Stimulated activated CD8-positive, alpha-beta memory T cell treated with anti-CD3 and anti-CD28 coated beads, Interleukin-15, amount 100 ng/mL, for 4 hours (primary cell): ENCODE measurements around the gene SLC25A33.
"Not testable (repeated sequence)": the region's sequence is repeated elsewhere in the genome, so short reads cannot be mapped to it uniquely, and the experiment has no call there.

Experiments
- DNase-seq, 2 donors: peaks; one replicate each; pipeline ENCODE4 v3.0.0-alpha.2; 2020; ENCODE audit warnings: low read depth in 2 of 2

SLC25A33 gene

DNA sequence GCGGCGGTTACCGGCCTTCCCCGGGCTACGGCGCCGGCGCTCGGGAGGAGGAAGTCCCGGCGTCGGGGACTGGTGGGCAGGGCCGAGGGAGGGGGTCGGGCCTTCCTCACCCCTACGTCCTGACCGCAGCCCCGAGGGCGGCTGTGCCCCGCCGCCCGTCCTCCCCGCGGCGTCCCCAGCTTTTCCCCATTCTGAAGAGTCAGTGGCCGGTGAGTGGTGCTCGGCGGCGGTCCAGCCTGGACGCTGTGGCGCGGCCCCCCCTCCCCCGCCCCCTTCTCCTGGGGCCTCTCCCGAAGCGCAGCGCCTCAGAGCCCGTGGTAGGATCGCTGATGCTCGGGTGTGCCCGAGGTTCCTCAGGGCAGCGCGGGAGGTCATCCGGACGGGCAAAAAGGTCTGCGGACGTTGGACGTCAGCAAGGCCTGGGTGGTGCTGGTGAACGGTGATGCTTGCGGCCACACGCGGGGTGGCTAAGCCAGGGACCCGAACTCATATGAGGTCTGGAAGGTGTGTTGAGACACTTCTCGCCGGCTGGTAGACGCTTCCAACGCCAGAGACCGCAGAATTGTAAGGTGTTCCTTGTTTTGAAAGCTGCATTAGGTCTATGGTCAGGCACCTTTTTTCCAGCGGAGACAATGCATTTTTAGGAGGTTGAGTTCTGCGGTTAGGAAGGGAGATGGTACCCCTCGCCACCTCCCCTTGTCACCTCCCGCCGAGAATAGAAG is 725 bp downstream of the SLC25A33 start:
- DNase-seq = peak; percentile 19 to 45

DNA sequence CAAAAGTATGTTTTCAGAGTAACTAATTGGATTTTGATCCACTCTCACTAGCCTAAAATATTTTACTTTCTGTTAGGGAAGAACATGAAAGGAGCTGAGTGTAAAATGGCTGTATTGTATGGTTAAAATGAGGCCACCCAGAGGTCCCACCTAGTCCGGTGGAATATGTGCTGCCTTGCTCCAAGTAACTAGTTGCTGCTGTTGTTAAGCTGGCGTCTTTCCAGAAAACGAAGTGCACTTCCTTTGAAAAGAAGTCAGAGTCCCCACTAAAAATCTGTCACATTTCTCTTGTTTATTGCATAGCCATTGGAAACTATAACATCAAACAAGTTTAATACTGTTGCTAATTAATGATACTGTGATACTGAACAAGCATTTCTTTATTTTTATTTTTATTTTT is 3.2 kb downstream of the SLC25A33 start:
- DNase-seq = no peak

DNA sequence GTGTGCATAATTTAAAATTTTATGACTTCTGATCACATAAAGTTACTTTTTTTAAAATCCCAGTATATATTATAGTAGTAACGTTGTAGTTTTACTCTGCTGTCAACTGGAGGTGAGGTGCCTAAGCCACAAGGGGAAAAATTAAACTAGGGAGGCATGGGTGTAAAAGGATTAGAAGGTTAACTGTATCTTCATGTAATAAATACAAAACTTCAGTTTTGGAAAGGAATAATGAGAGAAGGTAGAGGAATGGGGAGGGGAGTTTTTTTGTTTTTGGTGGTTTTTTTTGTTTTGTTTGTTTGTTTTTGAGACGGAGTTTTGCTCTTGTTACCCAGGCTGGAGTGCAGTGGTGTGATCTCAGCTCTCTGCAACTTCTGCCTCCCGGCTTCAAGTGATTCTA is 5.7 kb downstream of the SLC25A33 start:
- DNase-seq = no peak

DNA sequence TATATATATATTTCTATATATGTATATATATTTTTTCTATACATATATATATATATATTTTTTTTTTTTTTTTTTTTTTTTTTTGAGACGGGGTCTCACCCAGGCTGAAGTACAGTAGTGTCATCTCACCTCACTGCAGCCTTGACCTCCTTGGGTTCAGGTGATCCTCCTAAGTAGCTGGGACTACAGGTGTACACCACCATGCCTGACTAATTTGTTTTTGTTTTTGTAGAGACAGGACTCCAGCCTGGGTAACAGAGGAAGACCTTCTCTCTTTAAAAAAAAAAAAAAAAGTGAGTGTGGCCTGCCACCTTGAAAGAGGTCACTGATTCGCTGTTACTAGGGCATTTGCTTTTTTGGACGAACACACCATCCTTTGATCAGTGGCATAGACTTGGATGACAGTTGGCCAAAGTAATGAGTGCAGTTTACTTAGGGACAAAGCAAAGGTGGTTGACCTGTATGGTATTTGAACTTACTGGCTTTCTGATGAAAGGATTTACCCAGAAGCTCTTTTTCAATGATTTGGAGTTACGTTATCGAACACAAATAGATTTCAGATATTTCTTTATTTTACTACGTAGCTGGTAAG is 10.8 kb downstream of the SLC25A33 start:
- DNase-seq = no peak

DNA sequence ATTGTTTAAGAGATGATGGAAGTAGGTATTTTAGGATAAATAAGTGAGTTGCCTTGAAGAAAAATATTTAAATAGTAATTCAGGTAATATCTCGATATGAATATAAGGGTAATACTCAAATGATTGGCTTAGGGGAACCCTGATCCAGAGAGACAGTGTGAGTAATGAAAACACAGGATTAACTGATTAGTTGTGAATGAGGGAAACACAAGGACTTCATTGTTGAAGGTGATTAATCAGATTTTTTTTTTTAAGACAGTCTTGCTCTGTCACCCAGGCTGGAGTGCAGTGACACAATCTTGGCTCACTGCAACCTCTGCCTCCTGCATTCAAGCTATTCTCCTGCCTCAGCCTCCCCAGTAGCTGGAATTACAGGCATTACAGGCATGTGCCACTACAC is 12.7 kb downstream of the SLC25A33 start:
- no peak for DNase-seq

DNA sequence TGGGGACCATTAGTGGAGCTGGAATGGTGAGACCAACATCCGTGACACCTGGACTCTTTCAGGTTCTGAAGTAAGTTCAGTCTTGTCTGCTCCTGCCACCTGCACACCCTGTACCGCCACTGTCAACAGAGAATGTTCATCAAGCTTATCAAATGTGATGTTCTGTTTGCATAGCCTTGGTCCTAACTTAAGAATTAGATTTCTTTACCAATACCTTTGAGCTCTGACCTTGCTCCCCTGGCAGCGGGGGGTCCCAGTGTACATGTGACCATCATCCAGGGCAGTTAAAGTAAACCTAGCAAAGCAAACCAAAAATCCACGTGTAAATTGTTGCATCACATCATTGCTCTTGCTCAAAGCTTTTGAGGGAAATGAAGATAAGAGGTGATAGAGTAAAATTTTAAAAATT is 14.5 kb downstream of the SLC25A33 start:
- DNase-seq = no peak

DNA sequence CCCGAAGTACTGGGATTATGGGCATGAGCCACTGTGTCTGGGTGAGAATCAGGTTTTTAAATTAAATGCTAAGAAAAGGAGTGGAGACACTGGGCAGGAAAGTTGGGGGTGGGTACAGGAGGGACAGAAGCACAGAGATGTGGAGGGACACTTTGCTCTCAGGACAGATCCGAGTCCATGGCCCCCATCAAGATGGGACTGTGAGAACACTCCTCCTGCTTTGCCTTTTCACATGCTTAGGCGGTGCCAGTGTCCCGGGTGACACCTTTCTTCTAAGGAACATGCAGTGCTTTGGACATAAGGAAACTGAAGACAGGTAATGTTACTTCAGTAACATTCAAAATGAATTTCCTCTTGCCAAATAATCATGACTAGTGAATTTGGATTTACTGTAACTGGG is 16.7 kb downstream of the SLC25A33 start:
- DNase-seq = no peak

DNA sequence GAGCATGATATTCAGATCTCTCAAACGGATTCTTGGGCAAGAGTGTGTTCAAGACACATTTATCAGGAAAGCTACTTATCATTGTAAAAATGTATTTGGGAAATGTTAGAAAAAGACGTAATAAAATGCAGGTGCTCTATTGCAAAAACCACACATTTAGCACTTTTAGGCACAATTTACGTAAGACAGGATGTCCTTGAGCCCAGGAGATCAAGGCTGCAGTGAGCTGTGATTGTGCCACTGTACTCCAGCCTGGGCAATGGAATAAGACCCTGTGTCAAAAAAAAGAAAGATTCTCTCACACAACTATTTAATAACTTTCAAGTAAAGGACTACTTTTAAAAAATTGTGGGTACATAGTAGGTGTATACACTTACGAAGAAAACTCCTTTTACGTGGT is 18.4 kb downstream of the SLC25A33 start:
- no peak for DNase-seq

DNA sequence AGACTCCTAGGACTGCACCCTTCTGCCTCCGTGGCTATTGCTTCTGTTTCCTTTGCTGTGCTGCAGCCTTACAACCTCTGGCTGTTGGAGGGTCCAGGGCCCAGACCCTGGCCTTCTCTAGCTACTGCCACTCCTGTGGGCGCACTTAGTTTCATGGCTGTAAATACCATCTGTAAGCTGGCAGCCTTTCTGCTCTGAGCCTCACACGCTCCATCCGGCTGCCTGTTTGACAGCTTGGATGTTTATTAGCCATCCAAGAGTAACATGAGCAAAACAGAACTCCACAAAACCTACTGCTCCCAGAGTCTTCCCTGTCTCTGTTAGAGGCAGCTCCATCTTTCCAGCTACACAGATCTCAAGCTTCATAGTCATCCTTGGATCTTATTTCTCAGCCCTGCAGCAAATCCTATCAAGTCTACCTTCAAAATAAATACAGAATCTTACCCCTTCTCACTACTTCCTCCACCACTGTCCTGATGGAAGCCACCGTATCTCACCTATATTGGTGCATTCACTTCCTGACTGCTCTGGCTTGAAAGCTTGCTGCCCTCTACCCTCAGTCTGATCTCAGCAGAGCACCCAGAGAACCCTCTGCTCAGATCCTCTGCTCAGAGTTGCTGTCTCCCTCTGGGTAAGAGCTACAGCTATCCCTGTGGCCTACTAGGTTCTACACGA is 19.1 kb downstream of the SLC25A33 start:
- DNase-seq = no peak

DNA sequence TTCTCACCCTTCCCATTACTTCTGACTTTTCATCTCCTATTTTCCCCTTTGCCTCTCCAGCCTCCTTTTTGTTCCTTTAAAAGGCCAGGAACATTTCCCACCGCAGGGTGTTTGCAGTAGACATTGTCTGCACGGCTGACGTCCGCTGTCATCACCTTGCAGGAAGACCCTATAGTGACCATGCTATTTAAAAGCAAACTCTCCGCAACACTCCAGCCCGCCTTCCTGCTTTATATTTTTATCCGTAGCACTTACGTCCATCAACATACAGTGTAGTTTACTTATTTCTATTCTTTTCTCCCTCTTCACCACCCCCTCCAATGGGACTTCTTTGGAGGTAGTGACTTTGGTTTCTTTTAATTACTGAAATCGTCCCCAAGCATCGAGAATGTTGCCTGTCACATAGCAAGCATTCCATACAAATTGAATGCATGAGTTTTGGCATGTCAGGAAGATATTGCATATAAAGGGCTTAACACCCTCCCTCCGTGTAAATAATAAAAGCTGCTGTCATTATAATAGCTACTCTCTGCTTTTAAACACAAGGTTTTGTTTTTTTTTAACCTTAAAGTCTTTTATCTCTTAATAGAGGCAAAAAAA is 19.8 kb downstream of the SLC25A33 start:
- no peak for DNase-seq

DNA sequence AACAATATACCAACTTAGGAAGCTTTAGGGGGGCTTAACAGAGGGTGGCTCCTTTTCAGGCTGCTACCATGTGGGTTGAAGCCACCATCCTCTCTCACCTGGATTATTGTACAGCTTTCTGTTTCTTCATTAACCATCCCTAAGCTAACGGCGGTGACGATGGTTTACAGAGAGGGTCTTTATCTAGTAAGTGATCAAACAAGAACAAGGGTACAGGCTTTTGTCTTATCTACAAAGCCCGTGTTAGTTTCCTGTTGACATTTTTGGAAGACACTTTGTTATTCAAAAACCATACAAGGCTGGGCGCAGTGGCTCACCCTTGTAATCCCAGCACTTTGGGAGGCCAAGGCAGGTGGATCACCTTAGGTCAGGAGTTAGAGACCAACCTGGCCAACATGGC is 20.4 kb downstream of the SLC25A33 start:
- no peak for DNase-seq

DNA sequence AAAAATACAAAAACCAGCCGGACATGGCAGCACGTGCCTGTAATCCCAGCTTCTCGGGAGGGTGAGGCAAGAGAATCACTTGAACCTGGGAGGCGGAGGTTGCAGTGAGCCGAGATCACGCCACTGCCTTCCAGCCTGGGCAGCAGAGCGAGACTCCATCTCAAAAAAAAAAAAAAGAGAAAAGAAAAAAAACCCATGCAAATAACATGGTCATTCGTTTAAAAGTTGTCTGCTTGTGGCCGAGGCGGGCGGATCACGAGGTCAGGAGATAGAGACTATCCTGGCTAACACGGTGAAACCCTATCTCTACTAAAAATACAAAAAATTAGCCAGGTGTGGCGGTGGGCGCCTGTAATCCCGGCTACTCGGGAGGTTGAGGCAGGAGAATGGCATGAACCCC is 20.8 kb downstream of the SLC25A33 start:
- DNase-seq = not testable (repeated sequence)

DNA sequence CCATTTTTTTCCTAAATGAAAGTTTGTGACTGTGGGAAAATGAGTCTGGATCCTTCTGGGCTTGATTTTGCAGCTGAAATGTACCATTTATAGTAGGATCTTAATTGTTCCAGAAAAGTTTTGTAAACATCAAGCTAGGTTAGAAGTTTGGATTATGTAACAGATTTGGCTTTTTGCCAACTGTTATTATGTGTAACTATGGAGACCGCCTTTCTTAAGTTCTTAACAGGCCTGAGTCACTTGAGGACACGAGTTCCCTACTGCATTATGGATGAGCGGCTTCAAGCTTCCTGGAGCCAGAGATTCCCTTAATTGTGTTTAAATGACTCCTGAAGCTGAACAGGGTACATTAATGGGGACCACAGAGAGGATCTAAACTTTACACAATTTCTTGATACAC is 22.2 kb downstream of the SLC25A33 start:
- no peak for DNase-seq

DNA sequence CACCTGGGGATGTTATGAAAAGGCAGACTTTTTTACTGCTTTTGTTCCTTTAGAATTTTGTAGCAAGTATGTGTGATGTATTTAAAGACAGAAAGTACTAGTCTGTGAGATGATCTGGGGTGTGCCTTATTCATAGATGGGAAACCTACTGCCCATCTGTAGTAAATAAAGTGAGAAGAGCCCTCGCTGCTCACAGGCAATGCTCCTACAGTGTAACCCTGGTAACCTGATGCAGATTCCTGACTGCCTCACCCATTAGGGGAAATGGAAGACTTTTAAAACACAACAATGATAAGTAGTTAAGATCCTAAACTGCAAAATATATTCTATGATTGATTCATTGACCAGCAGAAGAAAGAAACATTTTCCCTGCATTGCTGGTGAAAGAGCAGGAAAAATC is 30.0 kb downstream of the SLC25A33 start:
- DNase-seq = no peak

DNA sequence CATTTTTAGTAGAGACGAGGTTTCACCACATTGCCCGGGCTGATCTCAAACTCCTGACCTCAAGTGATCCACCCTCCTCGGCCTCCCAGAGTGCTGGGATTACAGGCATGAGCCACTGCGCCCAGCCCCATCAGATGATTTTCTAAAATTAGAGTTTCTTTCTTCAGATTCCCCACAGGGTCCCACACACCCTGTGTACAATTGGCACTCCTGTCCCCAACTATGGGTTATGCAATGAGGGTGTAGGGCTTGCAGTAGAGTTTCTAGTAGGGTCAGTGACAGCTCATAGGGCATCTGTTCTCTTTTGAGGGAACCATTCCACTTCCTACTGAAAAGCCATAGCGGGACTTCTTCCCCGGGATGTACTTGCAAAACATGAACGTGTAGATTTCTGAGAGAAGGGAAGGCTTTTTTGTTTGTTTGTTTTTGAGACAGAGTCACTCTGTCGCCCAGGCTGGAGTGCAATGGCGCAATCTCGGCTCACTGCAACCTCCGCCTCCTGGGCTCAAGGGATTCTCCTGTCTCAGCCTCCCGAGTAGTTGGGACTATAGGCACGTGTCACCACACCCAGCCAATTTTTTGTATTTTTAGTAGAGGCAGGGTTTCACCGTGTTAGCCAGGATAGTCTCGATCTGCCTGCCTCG is 31.7 kb downstream of the SLC25A33 start:
- DNase-seq = not testable (repeated sequence)

DNA sequence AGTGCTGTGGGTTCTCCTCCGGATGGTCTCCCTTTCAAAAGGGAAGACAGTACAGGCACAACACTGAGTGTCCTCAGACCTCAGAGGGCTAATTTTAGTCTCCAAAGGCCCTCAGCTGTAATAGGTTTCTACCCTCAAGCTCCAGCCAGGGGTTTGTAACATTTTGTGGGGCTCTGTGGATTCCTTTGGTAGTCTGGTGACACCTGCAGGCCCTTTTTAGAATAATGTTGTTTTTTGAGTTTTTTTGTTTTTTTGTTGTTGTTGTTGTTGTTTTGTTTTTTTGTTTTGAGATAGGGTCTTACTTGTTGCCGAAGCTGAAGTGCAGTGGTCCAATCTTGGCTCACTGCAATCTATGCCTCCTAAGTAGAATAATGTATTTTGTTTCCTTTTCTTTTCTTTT is 34.5 kb downstream of the SLC25A33 start:
- no peak for DNase-seq

DNA sequence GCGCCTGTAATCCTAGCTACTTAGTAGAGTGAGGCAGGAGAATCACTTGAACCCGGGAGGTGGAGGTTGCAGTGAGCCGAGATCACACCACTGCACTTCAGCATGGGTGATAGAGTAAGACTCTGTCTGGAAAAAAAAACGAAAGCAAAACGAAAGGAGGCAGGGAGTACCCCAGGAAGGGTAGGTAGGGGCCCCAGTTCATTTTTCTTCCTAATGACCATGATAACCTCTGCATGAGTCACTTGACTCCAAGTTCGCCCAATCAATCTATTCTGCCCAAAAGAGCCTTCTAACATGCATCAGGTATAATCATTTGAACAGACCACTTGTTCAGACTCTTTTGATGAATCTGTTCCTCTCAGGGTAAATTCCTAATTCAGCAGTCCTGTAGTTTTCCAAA is 36.2 kb downstream of the SLC25A33 start:
- DNase-seq = no peak

DNA sequence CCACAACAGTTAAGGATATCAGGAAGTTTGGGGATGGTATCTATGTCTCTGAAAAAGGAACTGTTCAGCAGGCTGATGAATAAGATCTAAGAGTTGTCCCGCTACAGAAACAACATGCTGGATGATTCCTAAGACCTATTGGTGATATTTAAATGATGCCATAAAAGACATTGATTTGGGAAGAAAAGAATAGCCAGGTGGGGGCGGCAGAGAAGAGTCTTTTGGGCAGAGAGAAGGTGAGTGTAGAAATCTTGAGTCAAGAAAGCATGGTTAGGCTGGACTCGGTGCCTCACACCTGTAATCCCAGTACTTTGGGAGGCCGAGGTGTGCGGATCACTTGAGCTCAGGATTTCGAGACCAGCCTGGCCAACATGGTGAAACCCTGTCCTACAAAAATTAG is 37.6 kb downstream of the SLC25A33 start:
- no peak for DNase-seq

DNA sequence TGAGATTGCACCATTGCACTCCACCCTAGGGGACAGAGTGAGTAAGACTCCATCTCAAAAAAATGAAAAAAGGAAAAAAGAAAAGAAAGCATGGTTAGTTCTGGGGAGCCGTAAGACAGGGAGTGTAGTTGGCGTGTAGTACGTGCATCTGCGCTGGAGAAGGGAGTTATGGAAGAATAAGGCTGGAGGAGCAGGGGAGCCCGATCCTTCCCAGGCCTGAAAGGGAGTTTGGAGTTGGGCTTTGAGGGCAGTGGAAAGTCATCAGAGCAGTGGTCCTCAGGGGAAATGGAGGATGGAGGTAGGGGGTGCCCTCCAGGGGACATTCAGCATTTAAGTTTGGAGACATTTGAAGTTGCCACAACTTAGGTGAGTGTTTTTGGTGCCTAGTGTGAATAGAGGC is 38.2 kb downstream of the SLC25A33 start:
- no peak for DNase-seq

DNA sequence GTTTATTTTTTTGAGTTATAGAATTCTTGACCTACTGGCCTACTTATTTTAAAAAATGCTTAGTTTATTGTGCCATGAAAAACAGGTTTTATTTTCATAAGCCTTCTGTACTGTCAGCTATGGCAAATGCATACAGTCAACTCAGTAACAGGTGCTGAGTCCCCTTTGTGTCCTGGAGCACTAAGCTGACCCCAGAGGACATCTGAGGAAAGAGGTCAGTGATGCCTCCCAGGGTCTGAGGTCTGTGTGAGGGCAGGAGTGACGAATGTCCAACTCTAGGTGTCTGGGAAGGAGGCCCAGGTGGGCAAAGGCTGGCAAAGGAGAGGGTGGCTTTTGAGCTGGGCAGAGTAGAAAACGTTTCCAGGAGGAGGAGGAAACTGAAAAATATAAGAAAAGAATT is 41.7 kb downstream of the SLC25A33 start:
- no peak for DNase-seq

DNA sequence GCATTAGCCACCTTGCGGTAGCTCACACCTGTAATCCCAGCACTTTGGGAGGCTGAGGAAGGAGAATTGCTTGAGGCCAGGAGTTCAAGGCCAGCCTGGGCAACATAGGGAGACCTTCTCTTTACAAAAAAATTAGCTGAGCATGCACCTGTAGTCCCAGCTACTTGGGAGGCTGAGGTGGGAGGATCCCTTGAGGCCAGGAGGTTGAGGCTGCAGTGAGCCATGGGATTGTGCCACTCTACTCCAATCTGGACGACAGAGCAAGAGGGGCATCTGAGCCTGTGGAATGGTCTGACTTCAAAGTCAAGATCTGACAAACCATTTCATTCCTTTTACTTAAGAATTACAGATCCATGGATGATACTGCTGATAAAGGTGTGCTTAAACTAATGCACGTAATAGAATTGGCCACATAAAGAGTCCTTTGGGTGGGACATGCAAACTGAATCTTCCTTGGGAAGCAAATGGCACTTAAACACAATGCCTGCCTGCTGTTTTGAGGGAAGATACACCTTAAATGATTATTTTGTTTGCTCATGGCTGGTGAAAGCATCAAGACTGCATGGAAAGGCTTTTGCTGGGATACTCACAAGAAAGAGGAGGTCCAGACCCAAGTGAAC is 47.0 kb downstream of the SLC25A33 start:
- DNase-seq = no peak

DNA sequence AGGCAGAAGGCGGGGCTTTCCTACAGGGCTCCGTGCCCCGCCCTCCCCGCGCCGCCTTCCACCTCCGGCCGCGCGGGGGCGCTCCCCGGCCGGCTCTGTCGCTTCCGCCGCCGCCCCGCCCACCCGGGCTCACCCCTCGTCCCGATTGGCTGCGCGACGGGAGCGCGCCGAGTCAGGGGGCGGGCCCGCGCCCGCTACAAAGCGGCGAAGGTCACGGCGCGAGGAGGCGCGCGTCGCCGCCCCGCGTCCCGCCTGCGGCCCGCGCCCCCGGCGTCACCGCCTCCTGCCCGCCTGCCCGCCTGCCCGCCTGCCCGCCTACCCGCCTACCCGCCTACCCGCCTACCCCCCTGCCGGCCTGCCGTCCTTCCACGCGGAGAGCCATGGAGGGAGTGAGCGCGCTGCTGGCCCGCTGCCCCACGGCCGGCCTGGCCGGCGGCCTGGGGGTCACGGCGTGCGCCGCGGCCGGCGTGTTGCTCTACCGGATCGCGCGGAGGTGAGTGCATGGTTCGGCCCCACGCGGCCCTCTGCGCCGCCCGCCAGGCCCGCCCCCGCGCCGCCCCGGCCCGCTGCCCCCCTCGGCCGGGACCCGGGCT is 49.4 kb downstream of the SLC25A33 start, which contains the start of gene TMEM201:
Gene TMEM201, plus strand, starts transcription at position 361 of the 593 bp plus-strand sequence. Its CDS starts 20 bp downstream, at position 381.
- peak; percentile 83 to 91 for DNase-seq
